Measurements from ENCODE around the gene PCK1. TPM values are rescaled to one million over a fixed set of nuclear protein-coding genes. Genes with fewer than 3 reads are reported as not detected.
"Not testable (repeated sequence)": the region's sequence is repeated elsewhere in the genome, so short reads cannot be mapped to it uniquely, and the experiment has no call there.

PCK1 gene
- total RNA-seq: 1 to 10 TPM; 2.2 to 6.3 (median 5.2) TPM

GRCh38 chr20:57560554-57561355 is at the start of gene PCK1:
PCK1 (plus strand) TSS chr20:57561110; CDS start chr20:57561412, 302 bp downstream.
- Histone ChIP-seq H3K4me3 (no peak within 1 kb of the TSS), H3K36me3 (no peaks in the 10 kb centered on the region), H3K9me3 (no peaks in the 10 kb centered on the region), H3K4me1 (peaks cover 5% of the 10 kb centered on the region), H3K27ac (no peak within 1 kb of the TSS), H3K27me3 (peaks cover 20% of the 10 kb centered on the region)
- TF ChIP-seq EP300 (IDR thresholded peaks at IDR 0.05): no peak
- no peak for TF ChIP-seq POLR2A (IDR thresholded peaks at IDR 0.05)
- TF ChIP-seq CTCF (IDR thresholded peaks at IDR 0.05): no peak
- no peak for TF ChIP-seq POLR2AphosphoS5 (IDR thresholded peaks at IDR 0.05)
- DNase-seq (ENCODE audit: low spot score in 2 of 2): no peak
- WGBS: 59% methylated on average over 14 of the region's 14 CpGs

GRCh38 chr20:57511709-57512108 is 49.2 kb upstream of the PCK1 start:
- not testable (repeated sequence) for H3K9me3 ChIP-seq; DNase-seq (ENCODE audit: low spot score in 2 of 2); H3K4me3 ChIP-seq; H3K27me3 ChIP-seq; H3K36me3 ChIP-seq; H3K27ac ChIP-seq
- 91% methylated on average over 7 of the region's 7 CpGs for WGBS
- peaks cover 12% of the 10 kb centered on the region for H3K4me1 ChIP-seq

DNA sequence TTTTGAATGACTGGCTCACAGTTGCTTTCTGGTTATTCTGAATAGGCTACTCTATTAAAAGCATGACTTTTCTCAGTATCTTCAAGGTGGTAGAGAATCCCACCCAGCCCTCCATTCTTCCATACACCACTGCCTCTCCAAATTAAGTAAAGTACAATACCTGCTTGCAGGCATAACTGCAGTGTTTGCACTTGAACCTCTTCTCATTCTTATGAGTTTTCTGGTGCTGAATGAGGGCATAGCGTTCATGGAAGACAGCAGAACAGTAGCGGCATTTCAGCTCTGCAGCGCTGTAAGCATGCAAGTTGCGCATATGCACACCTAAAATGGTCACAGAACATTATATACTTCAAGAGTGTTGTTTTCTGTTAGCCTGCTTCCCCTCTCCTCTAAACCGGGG is 48.5 kb upstream of the PCK1 start:
- TF ChIP-seq EP300 (IDR thresholded peaks at IDR 0.05) (no peak), CTCF (IDR thresholded peaks at IDR 0.05) (no peak), POLR2AphosphoS5 (IDR thresholded peaks at IDR 0.05) (no peak), POLR2A (IDR thresholded peaks at IDR 0.05) (no peak)

GRCh38 chr20:57513199-57513598 is 47.7 kb upstream of the PCK1 start:
- no peak overlapping the region for H3K27ac ChIP-seq
- TF ChIP-seq EP300 (IDR thresholded peaks at IDR 0.05) (no peak), CTCF (IDR thresholded peaks at IDR 0.05) (no peak), POLR2AphosphoS5 (IDR thresholded peaks at IDR 0.05) (no peak), POLR2A (IDR thresholded peaks at IDR 0.05) (no peak)
- no peaks in the 10 kb centered on the region for H3K9me3 ChIP-seq
- no peak for DNase-seq (ENCODE audit: low spot score in 2 of 2)
- H3K4me1 ChIP-seq: peaks cover 8% of the 10 kb centered on the region
- 83% methylated on average over 1 of the region's 1 CpG for WGBS
- H3K4me3 ChIP-seq: no peak overlapping the region
- no peaks in the 10 kb centered on the region for H3K27me3 ChIP-seq
- H3K36me3 ChIP-seq: no peaks in the 10 kb centered on the region

More for the DNA sequence above, 48.5 kb upstream of the PCK1 start:
- Histone ChIP-seq H3K36me3 (no peaks in the 10 kb centered on the region), H3K4me3 (no peak overlapping the region), H3K27me3 (peaks cover 1% of the 10 kb centered on the region), H3K27ac (no peak overlapping the region), H3K9me3 (no peaks in the 10 kb centered on the region), H3K4me1 (peaks cover 9% of the 10 kb centered on the region)
- no peak for DNase-seq (ENCODE audit: low spot score in 2 of 2)
- WGBS: 77% methylated on average over 5 of the region's 5 CpGs

DNA sequence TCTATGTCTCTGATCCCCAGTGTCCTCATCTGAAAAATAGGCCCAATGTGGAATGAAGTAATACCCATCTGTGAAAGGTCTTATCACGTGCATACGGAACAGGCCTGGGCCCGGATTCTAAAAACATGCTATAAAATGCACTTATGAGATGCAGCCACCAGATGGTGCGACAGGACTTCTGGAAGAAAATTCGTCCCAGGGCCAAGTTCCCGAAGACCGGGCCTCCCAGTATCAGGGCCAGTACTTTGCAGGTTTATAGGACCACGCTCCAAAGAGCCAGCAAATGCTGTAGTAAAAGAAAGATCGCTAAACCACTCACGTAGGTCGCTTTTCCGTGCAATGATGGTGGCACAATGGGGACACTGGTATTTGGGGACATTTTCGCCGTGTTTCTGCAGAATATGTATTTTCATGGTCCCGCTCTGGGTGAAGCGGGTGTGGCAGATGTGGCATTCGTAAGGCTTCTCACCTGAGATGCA is 46.6 kb upstream of the PCK1 start:
- 31% methylated on average over 16 of the region's 17 CpGs for WGBS
- Histone ChIP-seq H3K4me1 (peaks cover 8% of the 10 kb centered on the region), H3K36me3 (no peaks in the 10 kb centered on the region), H3K27ac (no peak overlapping the region), H3K4me3 (no peak overlapping the region), H3K9me3 (no peaks in the 10 kb centered on the region), H3K27me3 (no peaks in the 10 kb centered on the region)
- DNase-seq (ENCODE audit: low spot score in 2 of 2): peak; percentile 79 to 86
- TF ChIP-seq CTCF (IDR thresholded peaks at IDR 0.05) (peak; percentile 61 to 65), POLR2A (IDR thresholded peaks at IDR 0.05) (no peak), EP300 (IDR thresholded peaks at IDR 0.05) (no peak)

All from suprapubic skin (tissue), 4 donors.